ENCODE measurements around the gene PDE6H. TPM values are rescaled to one million over a fixed set of nuclear protein-coding genes. Genes with fewer than 3 reads are reported as not detected.

PDE6H gene
- polyA plus RNA-seq, 1 of the 3 experiments (the other 2 are of a cell fraction) = not detected

DNA sequence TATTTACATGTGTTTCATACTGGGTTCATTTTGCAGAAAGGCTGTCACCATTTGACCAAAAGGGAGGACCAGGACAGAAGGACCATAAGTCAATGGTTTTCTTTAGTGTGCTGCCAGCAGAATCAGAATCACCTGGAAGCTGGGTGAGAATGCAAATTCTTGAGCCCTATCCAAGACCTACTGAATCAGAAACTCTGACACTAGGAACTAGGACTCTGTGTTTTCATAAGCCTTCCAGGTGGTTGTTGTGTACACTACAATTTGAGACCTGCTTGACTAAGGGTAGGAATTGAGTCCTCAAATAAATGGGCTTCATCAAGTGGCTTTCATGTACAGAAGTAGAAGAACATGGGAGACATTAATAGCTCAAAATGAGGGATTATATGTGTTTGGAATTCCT lies 32.2 kb downstream of the PDE6H start:
- DNase-seq = no peak
- no peak overlapping the region for H3K27ac ChIP-seq (ENCODE audit: low read depth in 2 of 2, low read length in 1 of 2)
- no peaks in the 10 kb centered on the region for H4K20me1 ChIP-seq (ENCODE audit: insufficient read depth)
- H3K27me3 ChIP-seq (ENCODE audit: insufficient read depth) = peaks cover 10% of the 10 kb centered on the region; the same call in 1 of the 2 replicates
- no peaks in the 10 kb centered on the region for H3K9me3 ChIP-seq
- no peak overlapping the region for H3K4me3 ChIP-seq (ENCODE audit: low read depth in 2 of 2, low read length in 1 of 2)
- peaks cover 0 to 9% of the 10 kb centered on the region in 2 experiments; a peak in 3 of 4 replicates for H3K4me1 ChIP-seq (ENCODE audit: control insufficient read depth in 1 of 2, insufficient read depth in 2 of 2, low read depth in 1 of 2, low read length in 1 of 2)
- H3F3A ChIP-seq (replicated peaks; ENCODE audit: insufficient read depth) = peaks cover 6% of the 10 kb centered on the region
- H3K36me3 ChIP-seq (replicated peaks in 1 of 2; ENCODE audit: control insufficient read depth in 1 of 2, insufficient read depth in 2 of 2, low read length in 1 of 2) = no peaks in the 10 kb centered on the region
- H3K9me2 ChIP-seq = no peaks in the 10 kb centered on the region
- no peaks in the 10 kb centered on the region for H3K79me2 ChIP-seq (ENCODE audit: insufficient read depth)
- H3K9ac ChIP-seq = no peak overlapping the region
- ChIA-PET CTCF (no interaction called here), POLR2A (no interaction called here)
- H3K4me2 ChIP-seq = no peak overlapping the region
- H2AFZ ChIP-seq (ENCODE audit: low read depth) = no peak overlapping the region
- TF ChIP-seq RAD21 (IDR thresholded peaks at IDR 0.05; ENCODE audit: low read length) = no peak
- no peak for TF ChIP-seq POLR2AphosphoS5 (IDR thresholded peaks at IDR 0.05; ENCODE audit: low read depth, low read length)

DNA sequence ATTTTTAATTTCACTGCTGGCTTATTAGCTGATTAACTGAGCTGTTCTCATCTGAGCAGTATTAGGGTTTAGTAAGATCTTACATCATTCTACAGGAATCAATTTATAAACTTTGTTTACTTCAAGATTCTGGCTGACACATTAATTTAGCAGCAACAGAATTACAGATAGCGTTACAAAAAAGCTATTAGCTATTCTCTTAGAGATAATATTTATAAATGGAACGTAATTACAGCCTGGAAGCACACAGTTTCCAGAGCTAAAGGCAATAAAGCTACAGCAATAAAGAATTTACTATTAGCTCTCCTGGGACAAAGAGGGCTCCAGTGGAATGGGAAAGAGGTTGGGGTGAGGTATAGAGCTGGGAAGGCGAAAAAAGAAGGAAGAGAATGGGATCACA lies 34.7 kb downstream of the PDE6H start:
- H3K27ac ChIP-seq (ENCODE audit: low read depth in 2 of 2, low read length in 1 of 2) = no peak overlapping the region
- CTCF ChIA-PET = interaction anchor here (1.1 to 1.3 kb wide), 3 partner anchors 10 to 214 kb away, joined by 3 to 6 read pairs (median 4); partner anchors contain the start of gene RERG
- H3K36me3 ChIP-seq (replicated peaks in 1 of 2; ENCODE audit: control insufficient read depth in 1 of 2, insufficient read depth in 2 of 2, low read length in 1 of 2) = no peaks in the 10 kb centered on the region
- no peak for TF ChIP-seq YY1 (IDR thresholded peaks at IDR 0.05; ENCODE audit: low read depth)
- no peak for TF ChIP-seq FOXJ3 (CRISPR knock-in tag; IDR thresholded peaks at IDR 0.05)
- no peak for TF ChIP-seq RCOR1 (IDR thresholded peaks at IDR 0.05; ENCODE audit: low read length)
- no peak for TF ChIP-seq EP300 (IDR thresholded peaks at IDR 0.05; ENCODE audit: borderline replicate concordance in 1 of 2, low read depth in 1 of 2, low read length in 1 of 2)
- TF ChIP-seq TCF12 (IDR thresholded peaks at IDR 0.05) = no peak
- TF ChIP-seq FOSL2 (IDR thresholded peaks at IDR 0.05; ENCODE audit: borderline replicate concordance, low read depth) = no peak
- no peak for TF ChIP-seq NFIC (IDR thresholded peaks at IDR 0.05; ENCODE audit: borderline replicate concordance)
- WGBS (ENCODE audit: low lambda C conversion rate) = 21% methylated on average over 3 of the region's 3 CpGs
- no peaks in the 10 kb centered on the region; a peak in 1 of 4 replicates for H3K4me1 ChIP-seq (ENCODE audit: control insufficient read depth in 1 of 2, insufficient read depth in 2 of 2, low read depth in 1 of 2, low read length in 1 of 2)
- no peak for DNase-seq
- no peaks in the 10 kb centered on the region for H3K9me3 ChIP-seq
- H3K4me2 ChIP-seq = no peak overlapping the region
- peaks cover 10% of the 10 kb centered on the region; the same call in 1 of the 2 replicates for H3K27me3 ChIP-seq (ENCODE audit: insufficient read depth)
- no peaks in the 10 kb centered on the region for H3K9me2 ChIP-seq
- no peaks in the 10 kb centered on the region for H3F3A ChIP-seq (replicated peaks; ENCODE audit: insufficient read depth)
- POLR2A ChIA-PET = no interaction called here
- no peaks in the 10 kb centered on the region for H4K20me1 ChIP-seq (ENCODE audit: insufficient read depth)
- no peaks in the 10 kb centered on the region for H3K79me2 ChIP-seq (ENCODE audit: insufficient read depth)
- H2AFZ ChIP-seq (ENCODE audit: low read depth) = no peak overlapping the region
- H3K4me3 ChIP-seq (ENCODE audit: low read depth in 2 of 2, low read length in 1 of 2) = no peak overlapping the region
- no peak overlapping the region for H3K9ac ChIP-seq

DNA sequence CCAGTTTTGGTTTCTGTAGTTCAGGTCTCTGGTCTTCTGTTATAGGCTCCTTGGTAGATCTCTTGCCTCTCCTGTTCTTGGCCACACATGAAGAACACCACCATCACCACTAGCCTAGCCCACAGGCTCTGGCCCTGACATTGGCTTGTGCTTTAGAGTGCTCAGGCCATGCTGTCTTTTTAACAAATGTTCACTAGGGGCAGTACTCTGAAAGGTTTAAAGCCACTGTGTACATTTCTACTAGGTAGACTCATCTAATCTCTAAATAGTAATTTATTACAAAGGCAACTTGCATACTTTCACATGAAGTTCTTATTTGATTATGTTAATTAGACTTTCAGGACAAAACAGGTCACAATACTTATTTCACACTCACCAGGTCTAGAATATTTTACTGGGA lies 38.3 kb downstream of the PDE6H start:
- Histone ChIP-seq H4K20me1 (ENCODE audit: insufficient read depth) (no peaks in the 10 kb centered on the region), H3F3A (replicated peaks; ENCODE audit: insufficient read depth) (no peaks in the 10 kb centered on the region), H3K4me2 (no peak overlapping the region), H3K9me3 (no peaks in the 10 kb centered on the region), H3K36me3 (replicated peaks in 1 of 2; ENCODE audit: control insufficient read depth in 1 of 2, insufficient read depth in 2 of 2, low read length in 1 of 2) (no peaks in the 10 kb centered on the region), H3K9ac (no peak overlapping the region), H3K4me3 (ENCODE audit: low read depth in 2 of 2, low read length in 1 of 2) (no peak overlapping the region), H2AFZ (ENCODE audit: low read depth) (no peak overlapping the region), H3K4me1 (ENCODE audit: control insufficient read depth in 1 of 2, insufficient read depth in 2 of 2, low read depth in 1 of 2, low read length in 1 of 2) (no peaks in the 10 kb centered on the region), H3K27ac (ENCODE audit: low read depth in 2 of 2, low read length in 1 of 2) (no peak overlapping the region), H3K27me3 (ENCODE audit: insufficient read depth) (peaks cover 11% of the 10 kb centered on the region; the same call in 1 of the 2 replicates), H3K9me2 (no peaks in the 10 kb centered on the region), H3K79me2 (ENCODE audit: insufficient read depth) (no peaks in the 10 kb centered on the region)
- ChIA-PET POLR2A (no interaction called here), CTCF (interaction anchor here (2.1 kb wide), 1 partner anchor 16 kb away, joined by 7 read pairs; no protein-coding TSS in a partner anchor)
- DNase-seq = no peak
- no peak for TF ChIP-seq FOSL2 (IDR thresholded peaks at IDR 0.05; ENCODE audit: borderline replicate concordance, low read depth)
- TF ChIP-seq TCF12 (IDR thresholded peaks at IDR 0.05) = no peak
- TF ChIP-seq, protein P1, sequence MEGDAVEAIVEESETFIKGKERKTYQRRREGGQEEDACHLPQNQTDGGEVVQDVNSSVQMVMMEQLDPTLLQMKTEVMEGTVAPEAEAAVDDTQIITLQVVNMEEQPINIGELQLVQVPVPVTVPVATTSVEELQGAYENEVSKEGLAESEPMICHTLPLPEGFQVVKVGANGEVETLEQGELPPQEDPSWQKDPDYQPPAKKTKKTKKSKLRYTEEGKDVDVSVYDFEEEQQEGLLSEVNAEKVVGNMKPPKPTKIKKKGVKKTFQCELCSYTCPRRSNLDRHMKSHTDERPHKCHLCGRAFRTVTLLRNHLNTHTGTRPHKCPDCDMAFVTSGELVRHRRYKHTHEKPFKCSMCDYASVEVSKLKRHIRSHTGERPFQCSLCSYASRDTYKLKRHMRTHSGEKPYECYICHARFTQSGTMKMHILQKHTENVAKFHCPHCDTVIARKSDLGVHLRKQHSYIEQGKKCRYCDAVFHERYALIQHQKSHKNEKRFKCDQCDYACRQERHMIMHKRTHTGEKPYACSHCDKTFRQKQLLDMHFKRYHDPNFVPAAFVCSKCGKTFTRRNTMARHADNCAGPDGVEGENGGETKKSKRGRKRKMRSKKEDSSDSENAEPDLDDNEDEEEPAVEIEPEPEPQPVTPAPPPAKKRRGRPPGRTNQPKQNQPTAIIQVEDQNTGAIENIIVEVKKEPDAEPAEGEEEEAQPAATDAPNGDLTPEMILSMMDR (IDR thresholded peaks at IDR 0.05) = peak; percentile 29; the same call in 1 of the 2 replicates

Data from SK-N-SH (cell line).